GM18526 (cell line): ENCODE measurements around the gene CDH7.

Source experiments
- POLR2A ChIP-seq: IDR thresholded peaks from 3 replicates; pipeline ENCODE4 v1.6.1; 2011; ENCODE audit not compliant: insufficient read length; ENCODE audit errors: extremely low read depth

CDH7 gene

GRCh38 chr18:65754121-65754520, 3.3 kb downstream of the CDH7 start:
- no peak for TF ChIP-seq POLR2A

GRCh38 chr18:65755616-65756015, 4.8 kb downstream of the CDH7 start:
- TF ChIP-seq POLR2A, result no peak

GRCh38 chr18:65760457-65760856, 9.6 kb downstream of the CDH7 start:
- no peak for TF ChIP-seq POLR2A

GRCh38 chr18:65761636-65762295, 11.0 kb downstream of the CDH7 start:
- no peak for TF ChIP-seq POLR2A

- no peak for TF ChIP-seq POLR2A
These were observed 11.7 kb downstream of the CDH7 start for GRCh38 chr18:65762556-65762955.

- TF ChIP-seq POLR2A, result no peak
These were observed 16.6 kb downstream of the CDH7 start for GRCh38 chr18:65767406-65767805.

GRCh38 chr18:65768120-65768778, 17.4 kb downstream of the CDH7 start:
- TF ChIP-seq POLR2A, result no peak

- no peak for TF ChIP-seq POLR2A
These were observed 18.8 kb downstream of the CDH7 start for GRCh38 chr18:65769652-65770051.

GRCh38 chr18:65786474-65786873, 35.7 kb downstream of the CDH7 start:
- TF ChIP-seq POLR2A, result no peak

GRCh38 chr18:65788373-65788772, 37.6 kb downstream of the CDH7 start:
- no peak for TF ChIP-seq POLR2A

- no peak for TF ChIP-seq POLR2A
These were observed 39.8 kb downstream of the CDH7 start for GRCh38 chr18:65790604-65791003.

- no peak for TF ChIP-seq POLR2A
These were observed 40.9 kb downstream of the CDH7 start for GRCh38 chr18:65791719-65792118.

GRCh38 chr18:65792456-65793074, 41.8 kb downstream of the CDH7 start:
- TF ChIP-seq POLR2A, result no peak

GRCh38 chr18:65808759-65809158, 57.9 kb downstream of the CDH7 start:
- no peak for TF ChIP-seq POLR2A

- no peak for TF ChIP-seq POLR2A
These were observed 60.5 kb downstream of the CDH7 start for GRCh38 chr18:65811307-65811706.

- no peak for TF ChIP-seq POLR2A
These were observed 64.7 kb downstream of the CDH7 start for GRCh38 chr18:65815506-65815905.
